Activated T-cell treated with anti-CD3 and anti-CD28 coated beads, Interleukin-2, amount 50 U/mL, for 48 hours (primary cell): ENCODE measurements around the gene BOD1L2.

ENCODE experiments used
- DNase-seq, 2 experiments: peaks; one replicate each; pipeline ENCODE4 v3.0.0-alpha.2; 2020

Gene BOD1L2

DNA sequence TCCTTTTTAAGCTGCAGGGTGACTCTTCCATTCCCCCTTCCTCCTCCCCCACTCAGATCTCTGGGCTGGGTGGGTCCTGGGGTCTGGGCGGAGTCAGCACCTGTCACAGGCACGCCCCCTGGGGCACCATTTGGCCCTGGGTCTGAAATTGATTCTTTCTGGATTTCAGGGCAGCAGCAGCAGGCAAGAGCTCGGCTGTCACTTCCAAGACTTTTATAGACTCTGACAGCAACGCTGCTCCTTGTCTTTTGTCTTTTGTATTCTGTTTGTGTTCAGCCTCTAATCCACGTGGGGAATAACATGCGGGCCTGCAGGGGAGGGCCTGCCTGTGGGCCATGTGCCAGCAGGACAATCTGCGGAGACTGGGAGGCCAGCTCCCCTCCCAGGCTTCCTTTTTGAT, 3.9 kb downstream of the BOD1L2 start:
- DNase-seq, result no peak

DNA sequence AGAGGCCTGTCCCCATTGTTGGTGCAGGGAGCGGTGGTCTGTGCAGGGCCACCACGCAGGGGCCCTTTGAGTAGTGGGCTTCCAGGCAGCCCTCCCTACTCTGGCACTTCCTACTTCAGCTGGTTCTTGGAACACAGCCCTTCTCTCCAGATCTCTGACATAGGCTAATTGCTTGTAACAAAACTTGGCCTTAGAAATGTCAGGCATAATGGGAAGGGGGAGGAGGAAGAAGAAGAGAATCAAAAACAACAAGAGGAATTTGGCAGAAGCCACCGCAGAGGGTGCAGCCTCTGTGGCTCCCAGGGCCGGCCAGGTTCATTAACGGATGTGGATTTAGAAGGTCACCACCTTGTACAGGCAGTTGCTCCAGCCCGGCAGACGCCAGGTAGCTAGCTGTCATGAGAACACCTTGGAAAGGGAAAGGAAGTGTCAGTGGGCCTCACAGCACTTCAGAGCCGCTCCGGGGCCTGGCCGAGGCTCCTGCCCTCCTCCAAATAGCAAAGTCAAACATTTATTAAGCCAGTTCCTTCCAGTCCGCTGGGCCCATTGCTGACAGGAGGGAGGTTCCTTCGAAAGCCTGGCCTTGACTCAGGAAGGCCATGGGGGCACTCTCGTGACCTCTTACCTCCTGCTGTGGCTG, 7.4 kb downstream of the BOD1L2 start:
- no peak for DNase-seq

DNA sequence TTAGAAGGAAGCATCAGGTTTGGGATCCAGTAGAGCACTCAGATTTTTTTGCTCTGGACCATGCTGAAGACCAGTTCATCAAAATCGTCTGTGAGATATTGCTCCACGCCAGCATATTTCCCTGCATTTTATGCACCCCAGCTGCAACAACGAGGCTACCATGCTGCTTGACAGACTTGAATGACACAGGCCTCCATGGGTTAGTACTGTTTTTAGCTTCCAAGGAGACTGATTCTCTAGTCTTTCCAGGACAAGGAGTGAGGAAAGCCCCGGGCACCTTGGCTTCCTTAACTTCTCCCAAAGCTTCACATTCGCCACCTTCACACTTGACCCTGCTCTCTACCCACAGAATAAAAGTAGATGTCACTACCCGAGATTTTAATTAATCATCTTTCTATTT, 17.5 kb downstream of the BOD1L2 start:
- no peak for DNase-seq

DNA sequence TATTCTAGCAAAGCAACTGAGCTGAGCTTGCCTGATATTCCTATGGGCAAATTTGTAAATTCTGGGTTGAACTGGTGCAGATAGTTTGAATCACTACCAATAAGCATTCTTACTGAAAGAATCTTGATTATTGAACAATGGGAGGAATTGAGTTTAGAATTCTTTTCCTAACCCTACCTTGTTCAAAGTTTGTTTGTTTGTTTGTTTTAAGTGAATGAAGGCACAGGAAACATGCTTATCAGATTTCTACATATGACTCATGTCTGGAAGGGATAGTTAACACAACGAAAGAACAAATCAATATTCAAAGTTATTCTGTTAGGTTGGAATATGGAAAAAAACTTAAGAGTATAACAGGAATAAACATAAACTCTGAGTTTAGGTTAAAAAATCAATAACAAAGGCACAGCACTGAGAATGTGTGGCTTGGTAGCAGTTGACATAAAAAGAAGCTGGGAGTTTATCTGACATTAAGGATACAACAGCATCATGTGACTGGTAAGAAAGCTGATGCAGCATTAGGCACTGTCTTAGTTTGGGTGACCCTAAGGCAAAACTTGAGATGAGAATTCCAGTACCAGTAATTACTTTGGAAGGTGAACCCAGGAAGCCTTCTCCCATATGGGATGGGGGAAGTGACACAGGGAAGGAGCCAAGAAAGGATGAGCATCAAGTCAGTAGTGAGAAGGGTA, 20.9 kb downstream of the BOD1L2 start:
- no peak for DNase-seq

DNA sequence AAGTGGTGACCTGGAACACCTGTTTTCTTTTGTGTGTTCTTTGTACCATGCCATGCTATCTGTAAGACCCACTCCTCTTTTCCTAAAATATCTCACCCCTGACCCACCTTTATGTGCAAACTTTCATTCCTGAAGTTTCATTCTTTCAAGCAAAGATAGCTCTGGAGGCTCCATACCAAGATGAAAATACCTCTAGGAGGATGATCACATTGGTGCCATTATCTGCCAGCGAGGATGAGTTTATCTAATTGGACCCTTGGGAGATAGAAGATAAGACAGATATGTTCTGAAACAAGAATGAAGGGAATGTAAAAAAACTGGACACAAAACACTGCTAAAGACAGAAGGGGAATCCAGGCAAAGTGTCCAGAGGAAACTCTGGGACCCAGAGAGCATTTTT, 24.1 kb downstream of the BOD1L2 start:
- no peak for DNase-seq

DNA sequence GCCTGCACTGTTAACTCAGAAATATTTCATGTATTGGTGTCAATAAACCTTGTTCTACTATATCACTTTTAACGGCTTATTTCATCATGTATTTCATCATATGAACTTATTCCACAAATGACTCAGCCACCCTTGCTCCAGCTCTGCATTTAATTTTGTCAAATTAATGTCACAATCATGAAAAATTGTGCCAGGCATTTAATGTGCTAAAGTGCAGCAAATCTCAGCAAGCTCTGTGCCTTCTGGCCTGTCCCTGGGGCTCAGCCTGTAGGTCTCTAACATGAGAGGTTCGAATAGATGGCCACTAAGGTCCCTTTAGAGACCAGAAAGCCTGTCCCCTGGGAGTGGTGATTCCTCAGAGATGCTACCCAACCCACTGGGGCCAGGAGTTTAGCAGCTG, 28.6 kb downstream of the BOD1L2 start:
- no peak for DNase-seq

DNA sequence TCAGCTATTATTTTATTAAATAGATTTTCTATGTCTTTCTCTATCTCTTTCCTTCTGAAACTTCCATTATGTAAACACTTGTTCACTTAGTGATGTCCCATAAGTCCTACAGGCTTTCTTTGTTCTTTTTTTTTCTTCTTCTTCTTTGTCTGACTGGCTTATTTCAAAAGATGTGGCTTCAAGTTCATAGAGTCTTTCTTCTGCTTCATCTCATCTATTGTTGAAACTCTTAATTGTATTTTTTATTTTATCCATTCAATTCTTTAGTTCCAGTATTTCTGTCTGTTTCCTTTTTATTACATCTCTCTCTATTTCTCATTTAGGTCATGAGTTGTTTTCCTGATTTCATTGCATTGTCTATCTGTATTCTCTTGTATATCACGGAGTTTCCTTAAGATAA, 38.5 kb downstream of the BOD1L2 start:
- DNase-seq, result no peak

DNA sequence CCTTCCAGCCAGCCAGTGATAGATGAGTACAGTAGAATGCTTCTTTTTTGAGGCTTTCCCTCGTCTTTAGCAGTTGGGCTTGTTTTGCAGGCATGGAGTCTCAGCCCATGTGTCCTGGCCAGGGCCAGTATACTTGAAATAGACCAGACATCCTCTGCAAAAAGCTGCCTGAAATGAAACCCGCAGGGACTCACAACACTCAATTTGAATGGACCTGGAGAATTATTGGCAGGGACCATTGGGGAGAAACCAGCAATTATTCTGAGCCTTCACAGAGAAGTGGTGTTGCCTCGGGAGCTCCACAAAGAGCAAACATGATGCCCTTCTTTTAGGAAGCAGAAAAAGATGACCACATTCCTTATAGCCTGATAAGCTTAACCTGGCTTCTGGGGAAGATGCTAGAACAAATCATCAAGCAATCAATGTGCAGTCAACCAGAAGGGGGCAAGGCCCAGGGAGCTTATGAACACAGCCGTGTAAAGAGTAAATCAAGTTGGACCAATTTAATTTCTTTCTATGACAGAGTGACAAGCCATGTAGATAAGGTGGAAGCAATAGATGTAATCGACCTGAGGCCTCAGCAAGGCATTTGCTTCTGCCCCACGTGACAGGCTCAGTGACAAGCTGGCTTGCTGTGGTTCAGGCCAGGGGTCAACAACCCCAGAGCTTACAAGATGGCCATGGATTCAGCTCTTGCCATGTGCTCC, 42.1 kb downstream of the BOD1L2 start:
- DNase-seq, result no peak

DNA sequence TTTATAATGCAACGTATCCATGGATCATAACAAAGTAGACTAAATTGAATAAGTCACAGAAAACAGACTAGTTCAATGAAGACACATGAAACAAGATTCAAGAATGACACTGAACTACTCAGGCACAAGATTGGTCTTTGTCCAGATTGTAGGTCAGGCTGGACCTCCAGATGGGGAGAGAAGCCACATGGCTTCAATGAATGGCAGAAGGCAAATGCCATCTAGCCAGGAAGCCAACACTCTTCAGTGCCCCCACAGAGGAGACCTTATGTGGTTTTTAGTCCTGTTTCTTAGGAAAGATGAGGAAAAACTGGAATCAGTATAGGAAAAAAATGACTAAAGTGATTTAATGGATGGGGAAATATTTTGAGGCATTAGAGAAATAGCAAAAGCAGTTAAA, 43.1 kb downstream of the BOD1L2 start:
- no peak for DNase-seq

DNA sequence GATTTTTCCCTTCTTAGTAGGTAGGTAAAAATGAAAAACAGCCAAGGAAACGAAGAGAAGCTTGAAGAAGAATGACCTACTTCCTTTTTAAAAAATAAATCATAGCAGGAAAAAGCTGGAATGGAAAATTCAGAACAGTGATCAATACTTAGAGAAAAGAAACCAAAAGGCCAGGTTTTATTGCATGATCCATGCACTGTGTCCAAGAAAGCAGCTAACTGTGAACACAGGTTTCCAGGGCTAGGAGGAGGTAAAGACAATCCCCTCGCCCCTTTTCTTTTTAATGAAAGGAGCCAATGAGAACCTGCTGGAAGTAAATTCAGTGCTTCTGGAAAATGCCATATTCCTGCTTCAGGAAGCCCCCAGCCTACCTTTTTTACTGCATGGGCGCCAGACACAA, 47.2 kb downstream of the BOD1L2 start:
- DNase-seq, result no peak

DNA sequence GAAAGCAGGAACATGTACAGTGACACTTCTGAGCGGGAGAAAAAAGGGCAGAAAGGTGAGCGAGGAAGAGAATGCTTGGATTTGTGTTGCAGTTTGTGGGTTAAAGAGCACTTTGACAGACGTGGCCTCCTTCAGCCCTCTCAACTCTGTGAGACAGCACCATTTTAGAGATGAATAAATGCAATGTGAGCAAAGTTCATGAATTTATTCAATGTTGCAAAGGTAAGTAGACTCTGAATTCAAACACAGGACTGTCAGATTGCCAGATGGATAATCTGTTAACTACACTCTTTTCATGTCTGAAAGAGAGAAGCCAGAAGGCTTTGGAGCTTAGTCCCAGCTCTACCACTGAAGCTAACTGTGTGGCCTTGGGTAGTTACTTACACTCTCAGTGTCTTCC, 47.7 kb downstream of the BOD1L2 start:
- no peak for DNase-seq

DNA sequence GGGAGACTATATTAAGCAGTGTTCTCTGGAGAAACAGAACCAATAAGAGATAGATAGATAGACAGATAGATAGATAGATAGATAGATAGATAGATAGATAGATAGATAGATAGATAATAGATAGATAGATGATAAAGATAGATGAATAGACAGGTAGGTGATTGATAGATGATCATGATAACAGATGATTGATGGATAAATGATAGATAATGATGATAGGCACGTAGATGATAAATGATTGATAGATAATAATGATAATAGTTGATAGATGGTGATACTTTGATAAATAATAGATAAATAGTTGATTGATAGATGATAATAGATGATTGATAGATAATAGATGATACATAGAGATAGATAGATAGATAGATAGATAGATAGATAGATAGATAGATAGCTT, 48.5 kb downstream of the BOD1L2 start:
- no peak for DNase-seq

DNA sequence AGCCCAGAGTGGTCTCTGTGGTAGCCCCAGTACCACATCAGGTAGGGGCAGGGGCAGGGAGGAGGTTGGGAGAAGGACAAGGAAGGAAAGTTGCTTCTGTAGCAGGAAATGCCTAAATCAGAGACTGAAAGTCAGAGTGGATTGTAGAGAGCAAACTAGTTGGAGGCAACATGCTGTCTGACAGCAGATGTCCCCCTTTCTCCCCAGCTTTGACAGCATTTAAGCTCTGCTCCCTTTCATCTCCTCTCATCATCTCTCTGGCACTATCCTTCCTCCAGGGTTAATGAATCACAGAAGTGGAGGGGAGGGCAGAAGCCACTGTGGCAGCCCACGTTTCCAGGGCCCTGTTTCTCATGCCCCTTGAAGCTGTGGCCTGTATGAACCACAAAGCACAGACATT, 50.4 kb downstream of the BOD1L2 start:
- DNase-seq, result no peak

DNA sequence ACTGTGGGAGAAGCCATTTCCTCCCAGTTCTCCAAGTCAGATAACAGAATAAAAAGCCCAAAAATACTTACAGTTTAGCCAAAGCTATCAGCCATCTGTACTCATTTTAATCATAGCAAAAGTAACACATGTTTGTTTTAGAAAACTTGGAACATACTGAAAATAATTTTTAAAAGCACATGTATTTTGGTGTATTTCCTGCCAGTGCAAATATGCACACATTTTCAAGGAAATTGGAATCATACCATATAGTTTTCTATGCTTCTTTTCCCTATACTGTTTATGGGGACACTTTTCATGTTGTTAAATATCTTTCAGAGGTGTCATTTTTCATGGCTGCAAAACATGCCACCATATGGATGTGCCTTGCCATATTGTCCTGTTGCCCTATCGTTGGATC, 51.2 kb downstream of the BOD1L2 start:
- DNase-seq, result no peak
